Measurements from ENCODE around the gene CFAP100.

The CFAP100 gene

DNA sequence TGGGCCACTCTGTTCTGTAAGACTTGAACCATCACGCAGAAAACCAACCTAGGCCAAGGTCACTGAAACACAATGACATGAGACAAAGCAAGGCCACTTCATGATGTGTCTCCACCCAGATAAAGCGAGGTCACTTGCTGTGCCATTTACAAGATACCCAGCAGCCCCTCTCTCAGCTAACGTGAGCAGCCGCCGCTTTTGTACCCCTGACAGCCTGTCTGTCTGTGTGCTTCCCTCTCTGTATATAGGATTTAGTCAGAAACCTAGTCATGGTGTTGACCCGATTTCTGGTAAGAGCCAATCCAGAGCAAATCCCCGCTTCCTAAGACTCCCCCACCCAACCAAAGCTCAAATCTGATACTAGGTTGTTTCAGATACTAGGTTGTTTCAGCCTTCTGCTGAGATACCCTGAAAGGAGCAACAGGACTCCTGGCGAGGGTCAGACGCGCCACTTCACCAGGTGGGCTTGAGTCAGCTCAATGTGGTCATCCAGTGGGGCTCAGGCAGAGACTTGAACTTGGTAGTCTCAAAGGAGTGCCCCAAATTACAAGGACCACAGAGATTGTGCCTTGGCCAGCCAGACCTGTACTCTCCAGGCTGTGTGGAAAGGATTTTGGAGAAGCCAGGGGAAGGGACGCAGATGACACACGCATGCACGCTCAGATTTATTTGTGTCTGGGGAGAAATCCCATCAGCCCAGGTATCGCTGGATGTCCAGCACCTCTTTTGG lies 84.0 kb downstream of the CFAP100 start:
- no peak for DNase-seq
- H3K27ac ChIP-seq (ENCODE audit: insufficient read depth, low read length, poor library complexity, severe bottlenecking) = no peak overlapping the region
- no peak overlapping the region for H3K4me3 ChIP-seq (ENCODE audit: insufficient read depth, low read depth, low read length, poor library complexity, severe bottlenecking)
- peaks cover 18% of the 10 kb centered on the region for H3K4me1 ChIP-seq (ENCODE audit: control insufficient read depth, insufficient read depth, low read length, poor library complexity, severe bottlenecking)
- no peaks in the 10 kb centered on the region for H3K27me3 ChIP-seq (replicated peaks; ENCODE audit: control insufficient read depth, insufficient read depth, low read length, poor library complexity, severe bottlenecking)
- H3K9me3 ChIP-seq (ENCODE audit: control insufficient read depth, low read length) = no peaks in the 10 kb centered on the region
- no peaks in the 10 kb centered on the region for H3K36me3 ChIP-seq (ENCODE audit: control insufficient read depth, insufficient read depth, low read length)

- Histone ChIP-seq H3K36me3 (ENCODE audit: control insufficient read depth, insufficient read depth, low read length) (no peaks in the 10 kb centered on the region), H3K27ac (ENCODE audit: insufficient read depth, low read length, poor library complexity, severe bottlenecking) (no peak overlapping the region), H3K9me3 (ENCODE audit: control insufficient read depth, low read length) (no peaks in the 10 kb centered on the region), H3K4me1 (ENCODE audit: control insufficient read depth, insufficient read depth, low read length, poor library complexity, severe bottlenecking) (peaks cover 9% of the 10 kb centered on the region), H3K4me3 (ENCODE audit: insufficient read depth, low read depth, low read length, poor library complexity, severe bottlenecking) (no peak overlapping the region), H3K27me3 (replicated peaks; ENCODE audit: control insufficient read depth, insufficient read depth, low read length, poor library complexity, severe bottlenecking) (no peaks in the 10 kb centered on the region)
- DNase-seq = no peak
Observed at GRCh38 chr3:126479642-126480041, 84.9 kb downstream of the CFAP100 start.

- no peak for DNase-seq
- Histone ChIP-seq H3K27me3 (replicated peaks; ENCODE audit: control insufficient read depth, insufficient read depth, low read length, poor library complexity, severe bottlenecking) (no peaks in the 10 kb centered on the region), H3K36me3 (ENCODE audit: control insufficient read depth, insufficient read depth, low read length) (no peaks in the 10 kb centered on the region), H3K4me3 (ENCODE audit: insufficient read depth, low read depth, low read length, poor library complexity, severe bottlenecking) (no peak overlapping the region), H3K9me3 (ENCODE audit: control insufficient read depth, low read length) (no peaks in the 10 kb centered on the region), H3K4me1 (ENCODE audit: control insufficient read depth, insufficient read depth, low read length, poor library complexity, severe bottlenecking) (peaks cover 4% of the 10 kb centered on the region), H3K27ac (ENCODE audit: insufficient read depth, low read length, poor library complexity, severe bottlenecking) (no peak overlapping the region)
Observed at GRCh38 chr3:126480206-126480605, 85.5 kb downstream of the CFAP100 start.

- H3K4me3 ChIP-seq (ENCODE audit: insufficient read depth, low read depth, low read length, poor library complexity, severe bottlenecking) = no peak overlapping the region
- no peaks in the 10 kb centered on the region for H3K27me3 ChIP-seq (replicated peaks; ENCODE audit: control insufficient read depth, insufficient read depth, low read length, poor library complexity, severe bottlenecking)
- no peaks in the 10 kb centered on the region for H3K36me3 ChIP-seq (ENCODE audit: control insufficient read depth, insufficient read depth, low read length)
- DNase-seq = no peak
- H3K9me3 ChIP-seq (ENCODE audit: control insufficient read depth, low read length) = no peaks in the 10 kb centered on the region
- H3K4me1 ChIP-seq (ENCODE audit: control insufficient read depth, insufficient read depth, low read length, poor library complexity, severe bottlenecking) = peaks cover 4% of the 10 kb centered on the region
- H3K27ac ChIP-seq (ENCODE audit: insufficient read depth, low read length, poor library complexity, severe bottlenecking) = no peak overlapping the region
Observed at GRCh38 chr3:126480861-126481260, 86.2 kb downstream of the CFAP100 start.

DNA sequence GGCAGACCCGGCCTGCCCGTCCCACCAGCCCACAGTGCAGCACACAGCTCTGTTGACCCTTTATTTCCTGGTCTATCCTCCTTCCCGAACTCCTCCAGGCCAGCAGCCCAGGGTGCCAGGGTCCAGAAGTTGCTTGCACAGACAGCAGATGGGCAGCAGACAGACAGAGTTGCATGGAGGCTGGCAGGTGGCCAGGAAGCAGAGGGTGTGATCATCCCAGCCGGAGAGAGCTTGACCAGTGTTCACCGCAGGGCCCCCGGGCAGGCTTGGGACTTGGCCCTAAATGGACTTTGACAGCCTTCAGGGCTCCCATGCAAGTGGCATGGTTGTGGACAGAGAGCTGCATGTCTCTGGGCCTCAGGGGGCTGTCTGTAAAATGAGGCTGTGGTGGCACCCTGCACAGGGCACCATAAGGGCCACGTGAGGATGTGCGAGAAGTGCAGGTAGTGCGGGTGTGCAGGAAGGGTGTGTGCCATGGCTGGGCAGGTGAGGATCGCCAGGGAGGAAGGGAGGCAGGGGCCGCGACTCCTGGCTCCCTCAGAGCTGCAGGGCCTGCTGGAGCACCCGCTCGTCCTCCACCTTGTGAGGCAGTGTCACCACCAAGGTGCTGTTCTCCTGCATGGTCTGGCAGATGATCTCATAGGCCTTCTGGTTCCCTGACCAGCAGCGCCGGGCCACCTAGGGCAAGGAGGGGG lies 87.2 kb downstream of the CFAP100 start:
- no peak overlapping the region for H3K4me3 ChIP-seq (ENCODE audit: insufficient read depth, low read depth, low read length, poor library complexity, severe bottlenecking)
- DNase-seq = no peak
- H3K36me3 ChIP-seq (ENCODE audit: control insufficient read depth, insufficient read depth, low read length) = no peaks in the 10 kb centered on the region
- H3K9me3 ChIP-seq (ENCODE audit: control insufficient read depth, low read length) = no peaks in the 10 kb centered on the region
- no peak overlapping the region for H3K27ac ChIP-seq (ENCODE audit: insufficient read depth, low read length, poor library complexity, severe bottlenecking)
- H3K27me3 ChIP-seq (replicated peaks; ENCODE audit: control insufficient read depth, insufficient read depth, low read length, poor library complexity, severe bottlenecking) = no peaks in the 10 kb centered on the region
- H3K4me1 ChIP-seq (ENCODE audit: control insufficient read depth, insufficient read depth, low read length, poor library complexity, severe bottlenecking) = peaks cover 2% of the 10 kb centered on the region

DNA sequence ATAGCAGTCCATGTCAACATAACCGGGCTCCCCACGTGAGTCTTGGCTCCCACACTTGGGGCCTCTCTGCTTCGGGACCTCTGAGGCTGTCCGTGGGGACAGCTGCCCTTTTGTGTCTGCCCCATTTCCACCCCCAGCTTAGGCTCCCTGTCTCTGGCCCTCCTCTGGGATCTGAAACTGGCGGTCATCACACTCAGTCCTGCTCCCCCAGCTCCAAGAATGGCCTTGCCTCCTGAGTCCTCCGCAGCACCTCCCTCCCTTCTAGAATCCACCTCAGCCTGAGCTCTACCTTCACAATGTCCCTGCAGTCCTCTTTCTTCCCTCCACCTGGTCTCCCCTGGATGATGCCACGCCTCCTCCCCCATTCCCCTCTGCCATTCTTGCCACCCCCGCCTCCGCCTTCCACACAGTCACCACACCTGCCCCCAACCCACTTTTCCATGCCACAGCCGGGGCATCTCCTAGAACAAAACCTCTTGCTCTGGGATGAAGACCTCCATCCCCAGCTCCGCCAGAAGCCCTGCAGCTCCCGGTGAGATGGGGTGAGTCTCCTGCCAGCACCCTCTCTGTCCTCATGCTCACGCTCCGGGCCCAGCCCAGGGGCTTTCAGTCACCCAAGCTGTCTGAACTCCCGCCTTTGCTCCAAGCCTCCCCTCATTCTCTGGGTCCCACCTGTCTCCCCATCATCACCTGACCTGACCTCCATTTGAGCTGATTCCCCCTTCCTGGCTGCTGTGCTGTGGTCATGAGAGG lies 88.0 kb downstream of the CFAP100 start:
- no peaks in the 10 kb centered on the region for H3K27me3 ChIP-seq (replicated peaks; ENCODE audit: control insufficient read depth, insufficient read depth, low read length, poor library complexity, severe bottlenecking)
- no peak overlapping the region for H3K4me3 ChIP-seq (ENCODE audit: insufficient read depth, low read depth, low read length, poor library complexity, severe bottlenecking)
- H3K9me3 ChIP-seq (ENCODE audit: control insufficient read depth, low read length) = no peaks in the 10 kb centered on the region
- no peaks in the 10 kb centered on the region for H3K36me3 ChIP-seq (ENCODE audit: control insufficient read depth, insufficient read depth, low read length)
- H3K27ac ChIP-seq (ENCODE audit: insufficient read depth, low read length, poor library complexity, severe bottlenecking) = no peak overlapping the region
- H3K4me1 ChIP-seq (ENCODE audit: control insufficient read depth, insufficient read depth, low read length, poor library complexity, severe bottlenecking) = peaks cover 9% of the 10 kb centered on the region
- no peak for DNase-seq

DNA sequence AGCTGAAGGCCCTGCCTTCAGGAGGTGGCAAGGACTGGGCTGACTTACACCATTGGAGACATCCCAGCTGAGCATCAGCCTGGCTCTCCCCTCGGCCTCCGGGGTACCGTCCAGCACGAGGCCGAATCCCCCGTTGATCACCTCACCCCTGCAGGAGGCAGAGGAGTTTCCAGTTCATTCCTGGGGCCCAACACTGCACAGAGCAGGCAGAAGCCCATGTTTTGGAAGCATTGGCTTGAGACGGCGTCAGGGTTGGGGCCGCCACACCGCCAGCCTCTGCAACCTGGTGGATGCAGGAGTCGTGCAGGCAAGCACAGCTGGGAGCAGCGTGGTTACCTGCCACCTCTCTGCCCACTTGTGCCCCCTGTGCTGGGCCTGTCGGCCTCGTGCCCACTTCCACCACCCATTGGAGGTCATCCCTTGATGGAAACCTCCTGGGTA lies 88.6 kb downstream of the CFAP100 start:
- Histone ChIP-seq H3K9me3 (ENCODE audit: control insufficient read depth, low read length) (no peaks in the 10 kb centered on the region), H3K4me3 (ENCODE audit: insufficient read depth, low read depth, low read length, poor library complexity, severe bottlenecking) (no peak overlapping the region), H3K4me1 (ENCODE audit: control insufficient read depth, insufficient read depth, low read length, poor library complexity, severe bottlenecking) (peaks cover 9% of the 10 kb centered on the region)

DNA sequence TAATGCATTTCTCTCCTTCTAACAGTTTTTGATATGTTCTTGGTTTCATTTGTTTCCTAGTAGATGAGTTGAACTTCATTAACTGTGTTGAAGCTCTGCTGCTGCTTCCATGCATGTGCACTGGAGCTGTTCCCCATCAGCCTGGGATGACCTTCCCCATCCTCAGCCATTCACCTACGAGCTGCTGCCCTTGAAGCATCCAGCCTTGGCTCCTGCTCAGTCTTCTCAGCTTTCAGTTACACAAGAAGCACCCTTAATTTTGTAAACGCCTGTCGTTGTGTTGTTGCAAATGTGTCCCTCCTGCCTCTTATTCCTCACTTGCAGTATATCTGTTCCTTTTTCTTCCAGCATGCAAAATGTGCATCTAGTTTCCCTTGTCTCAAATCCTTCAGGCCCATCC lies 89.4 kb downstream of the CFAP100 start:
- H3K4me1 ChIP-seq (ENCODE audit: control insufficient read depth, insufficient read depth, low read length, poor library complexity, severe bottlenecking) = peaks cover 9% of the 10 kb centered on the region
- H3K36me3 ChIP-seq (ENCODE audit: control insufficient read depth, insufficient read depth, low read length) = no peaks in the 10 kb centered on the region
- H3K4me3 ChIP-seq (ENCODE audit: insufficient read depth, low read depth, low read length, poor library complexity, severe bottlenecking) = no peak overlapping the region
- no peak for DNase-seq
- no peaks in the 10 kb centered on the region for H3K9me3 ChIP-seq (ENCODE audit: control insufficient read depth, low read length)
- H3K27me3 ChIP-seq (replicated peaks; ENCODE audit: control insufficient read depth, insufficient read depth, low read length, poor library complexity, severe bottlenecking) = no peaks in the 10 kb centered on the region
- no peak overlapping the region for H3K27ac ChIP-seq (ENCODE audit: insufficient read depth, low read length, poor library complexity, severe bottlenecking)

More for the DNA sequence above, 88.6 kb downstream of the CFAP100 start:
- DNase-seq = no peak
- Histone ChIP-seq H3K27me3 (replicated peaks; ENCODE audit: control insufficient read depth, insufficient read depth, low read length, poor library complexity, severe bottlenecking) (no peaks in the 10 kb centered on the region), H3K36me3 (ENCODE audit: control insufficient read depth, insufficient read depth, low read length) (no peaks in the 10 kb centered on the region), H3K27ac (ENCODE audit: insufficient read depth, low read length, poor library complexity, severe bottlenecking) (no peak overlapping the region)

DNA sequence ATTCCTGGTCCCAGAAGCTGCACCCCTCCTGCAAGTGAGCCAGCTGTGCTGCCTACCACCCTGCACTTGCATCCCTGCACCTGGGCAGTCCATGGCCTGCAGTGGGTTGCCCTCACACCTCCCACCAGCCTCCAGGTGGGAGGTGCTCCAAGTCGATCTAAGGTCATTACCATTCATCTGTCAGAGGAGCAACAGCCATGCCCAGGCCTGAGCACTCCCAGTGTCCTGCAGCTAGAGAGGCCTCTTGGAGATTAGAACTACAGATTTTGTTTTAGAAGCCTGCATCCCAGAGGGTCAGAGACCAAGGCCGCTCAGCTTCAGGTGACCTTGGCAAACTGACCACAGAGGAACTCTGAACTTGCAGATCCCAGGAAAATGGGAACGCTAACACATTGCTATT lies 90.0 kb downstream of the CFAP100 start:
- Histone ChIP-seq H3K9me3 (ENCODE audit: control insufficient read depth, low read length) (no peaks in the 10 kb centered on the region), H3K4me3 (ENCODE audit: insufficient read depth, low read depth, low read length, poor library complexity, severe bottlenecking) (no peak overlapping the region), H3K27me3 (replicated peaks; ENCODE audit: control insufficient read depth, insufficient read depth, low read length, poor library complexity, severe bottlenecking) (no peaks in the 10 kb centered on the region), H3K36me3 (ENCODE audit: control insufficient read depth, insufficient read depth, low read length) (no peaks in the 10 kb centered on the region), H3K4me1 (ENCODE audit: control insufficient read depth, insufficient read depth, low read length, poor library complexity, severe bottlenecking) (peaks cover 9% of the 10 kb centered on the region), H3K27ac (ENCODE audit: insufficient read depth, low read length, poor library complexity, severe bottlenecking) (no peak overlapping the region)
- no peak for DNase-seq
